T-helper 1 cell treated with Interleukin-12 subunit alpha and Interleukin-12 subunit beta and Interleukin-4 antibody, amounts not matched to agents 30 ng/mL and 1 ng/mL, for 36 hours (primary cell): ENCODE data around the gene IGFL4. TPM values are rescaled to one million over a fixed set of nuclear protein-coding genes. Genes with fewer than 3 reads are reported as not detected.

Experiments used
- intact Hi-C: fragments of 100-400 bp; cut with micrococcal nuclease; formaldehyde crosslinking; loops from one replicate; pipeline ENCODE4 v1.15.1; 2024
- total RNA-seq: library from RNA; stranded (reverse); gene quantifications from 2 replicates; pipeline ENCODE4 v1.2.3, GENCODE V29; 2022

The IGFL4 gene
- total RNA-seq, 1 donor from 2014 or later, result not detected

DNA sequence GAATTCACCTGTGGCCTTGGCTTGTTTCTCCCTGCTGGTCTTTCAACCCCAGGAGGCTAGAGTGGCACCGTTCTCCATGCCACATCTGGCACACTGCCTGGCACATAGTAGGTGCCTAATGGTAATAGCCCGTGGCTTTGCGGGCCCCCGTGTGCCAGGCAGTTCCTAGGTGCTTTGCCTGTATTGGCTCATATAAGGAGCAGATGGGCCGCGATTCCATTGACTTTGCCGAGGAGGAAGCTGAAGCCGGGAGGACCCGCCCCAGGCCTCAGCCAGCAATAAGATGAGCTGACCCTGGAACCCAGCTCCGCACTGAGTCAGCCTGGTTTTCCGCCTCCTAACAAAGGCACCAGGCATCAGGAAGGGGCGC, 18.8 kb downstream of the IGFL4 start:
- intact Hi-C loops, result no loop called here

DNA sequence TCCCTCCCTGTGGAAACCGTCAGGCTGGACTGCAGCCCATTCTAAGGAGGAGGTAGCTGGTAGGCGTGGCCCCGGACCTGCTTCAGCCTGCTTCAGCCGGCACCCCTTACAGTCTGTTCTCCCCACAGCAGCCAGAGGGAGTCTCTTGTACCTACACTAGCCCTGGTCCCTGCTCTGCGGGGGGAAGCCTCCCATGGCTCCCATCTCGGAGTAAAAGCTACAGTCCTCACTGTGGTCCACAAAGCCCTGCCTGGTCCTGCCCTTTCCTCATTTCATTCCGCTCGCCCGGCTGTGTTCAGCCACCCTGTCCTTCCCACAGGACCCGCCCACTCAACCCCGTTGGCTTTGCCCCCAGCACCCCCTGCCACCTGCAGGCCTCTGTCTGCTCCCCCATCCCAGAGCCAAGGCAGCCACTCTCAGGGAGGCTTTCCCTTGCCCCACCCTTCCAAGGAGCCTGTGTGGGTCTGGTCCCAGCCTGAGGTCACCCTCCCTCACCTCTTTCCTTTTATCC, 19.2 kb downstream of the IGFL4 start:
- intact Hi-C loops, result no loop called here

- intact Hi-C loops, result no loop called here
Measured at GRCh38 chr19:46020819-46021125, 20.0 kb downstream of the IGFL4 start.

GRCh38 chr19:46019270-46019669, 21.5 kb downstream of the IGFL4 start:
- intact Hi-C loops, result loop anchor here (5.0 kb wide), 1 partner anchor 247 kb away; no protein-coding TSS in a partner anchor

GRCh38 chr19:46018729-46019251, 22.0 kb downstream of the IGFL4 start:
- intact Hi-C loops, result loop anchor here (5.0 kb wide), 1 partner anchor 246 kb away; no protein-coding TSS in a partner anchor

GRCh38 chr19:46017874-46018675, 22.7 kb downstream of the IGFL4 start:
- intact Hi-C loops, result loop anchor here (2.0 to 5.0 kb wide), 5 partner anchors 91 to 329 kb away; partner anchors contain the start of genes PPP5C and SYMPK

GRCh38 chr19:46017095-46017429, 23.7 kb downstream of the IGFL4 start:
- intact Hi-C loops, result loop anchor here (2.0 to 5.0 kb wide), 5 partner anchors 90 to 330 kb away; partner anchors contain the start of genes PPP5C and SYMPK

DNA sequence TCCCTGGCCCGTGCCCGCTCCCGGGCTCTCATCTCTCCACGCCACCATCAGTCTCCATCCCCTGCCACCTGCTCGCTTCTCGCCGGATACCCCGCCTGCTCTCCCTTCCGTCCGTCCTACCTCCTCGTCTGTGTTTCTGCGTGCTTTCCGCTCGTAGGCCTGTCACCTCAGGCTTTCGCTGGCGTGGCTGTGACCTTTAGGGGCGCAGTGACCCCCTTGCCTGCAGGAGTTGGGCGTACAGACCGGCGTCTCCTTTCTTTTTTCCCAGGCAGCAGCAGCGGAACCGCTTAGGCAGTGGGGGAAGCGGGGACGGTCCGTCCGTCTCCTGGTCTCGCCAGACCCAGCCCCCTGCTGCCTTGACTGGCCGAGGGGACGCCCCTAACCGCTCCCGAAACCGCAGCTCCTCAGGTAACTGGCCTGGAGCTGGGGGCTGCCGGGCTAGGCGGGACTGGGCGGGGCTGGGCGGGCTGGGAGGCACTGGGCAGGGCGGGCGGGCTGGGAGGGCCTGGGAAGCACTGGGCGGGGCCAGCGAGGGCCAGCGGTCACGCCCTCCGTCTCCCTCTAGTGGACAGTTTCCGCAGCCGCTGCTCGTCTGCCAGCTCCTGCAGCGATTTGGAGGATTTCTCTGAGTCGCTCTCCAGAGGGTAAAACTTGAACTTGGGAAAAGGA, 24.2 kb downstream of the IGFL4 start:
- intact Hi-C loops, result loop anchor here (1.0 to 5.0 kb wide), 7 partner anchors 15 to 330 kb away; partner anchors contain the start of genes PPP5C and SYMPK

DNA sequence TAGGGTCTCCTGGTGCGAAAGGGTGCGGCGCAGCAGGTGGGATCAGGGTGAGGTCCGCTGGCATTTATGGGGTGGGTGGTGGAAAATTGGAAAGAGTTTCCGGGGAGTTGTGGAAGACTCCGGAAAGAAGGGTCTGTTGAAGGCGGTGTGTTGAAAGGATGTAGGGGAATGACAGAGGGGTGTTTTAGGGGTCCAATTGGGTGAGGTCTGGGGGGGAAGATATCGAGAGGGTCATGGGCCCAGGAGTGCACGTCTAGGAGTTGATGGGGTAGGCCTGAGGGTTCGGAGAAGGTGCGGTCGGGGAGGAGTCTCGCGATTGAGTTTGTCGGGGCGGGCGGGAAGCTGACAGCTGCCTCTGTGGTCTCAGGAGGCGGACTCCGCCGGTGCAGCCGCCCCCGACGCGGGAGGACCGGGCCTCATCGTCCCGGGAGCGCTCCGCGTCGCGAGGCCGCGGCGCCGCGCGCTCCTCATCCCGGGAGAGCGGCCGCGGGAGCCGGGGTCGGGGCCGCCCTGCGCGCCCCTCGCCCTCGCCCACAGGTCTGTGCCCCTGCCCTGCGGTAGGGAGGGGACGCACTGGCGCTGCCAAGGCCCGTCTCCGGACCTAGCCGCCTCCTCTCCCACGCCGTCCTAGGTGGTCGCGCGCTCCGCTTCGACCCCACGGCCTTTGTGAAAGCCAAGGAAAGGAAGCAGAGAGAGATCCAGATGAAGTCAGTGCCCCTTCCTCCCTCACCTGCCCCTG, 24.9 kb downstream of the IGFL4 start:
- intact Hi-C loops, result loop anchor here (1.0 to 5.0 kb wide), 8 partner anchors 15 to 331 kb away; partner anchors contain the start of genes CCDC61, PPP5C and SYMPK

GRCh38 chr19:46014941-46015686, 25.7 kb downstream of the IGFL4 start:
- intact Hi-C loops, result loop anchor here (1.0 to 5.0 kb wide), 2 partner anchors 20 to 243 kb away; partner anchors contain the start of gene CCDC61

DNA sequence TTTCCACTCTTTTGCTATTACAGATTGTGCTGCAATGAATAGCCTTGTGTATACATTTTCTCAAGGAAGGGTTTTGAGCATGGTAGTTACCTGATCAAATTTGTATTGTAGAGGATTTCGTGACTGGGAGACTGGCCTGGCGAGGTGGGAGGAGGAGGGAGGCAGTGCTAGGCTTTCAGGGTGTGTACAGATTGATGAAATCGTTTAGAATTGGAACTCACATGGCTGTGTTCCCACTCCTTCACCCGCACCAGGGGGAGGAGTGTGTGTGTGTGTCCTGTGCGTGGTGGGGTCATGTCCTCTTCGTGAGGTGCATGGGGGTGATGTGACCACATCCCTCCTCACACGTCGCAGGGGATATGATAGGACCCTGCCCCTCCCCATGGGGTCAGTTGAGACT, 26.3 kb downstream of the IGFL4 start:
- intact Hi-C loops, result no loop called here

DNA sequence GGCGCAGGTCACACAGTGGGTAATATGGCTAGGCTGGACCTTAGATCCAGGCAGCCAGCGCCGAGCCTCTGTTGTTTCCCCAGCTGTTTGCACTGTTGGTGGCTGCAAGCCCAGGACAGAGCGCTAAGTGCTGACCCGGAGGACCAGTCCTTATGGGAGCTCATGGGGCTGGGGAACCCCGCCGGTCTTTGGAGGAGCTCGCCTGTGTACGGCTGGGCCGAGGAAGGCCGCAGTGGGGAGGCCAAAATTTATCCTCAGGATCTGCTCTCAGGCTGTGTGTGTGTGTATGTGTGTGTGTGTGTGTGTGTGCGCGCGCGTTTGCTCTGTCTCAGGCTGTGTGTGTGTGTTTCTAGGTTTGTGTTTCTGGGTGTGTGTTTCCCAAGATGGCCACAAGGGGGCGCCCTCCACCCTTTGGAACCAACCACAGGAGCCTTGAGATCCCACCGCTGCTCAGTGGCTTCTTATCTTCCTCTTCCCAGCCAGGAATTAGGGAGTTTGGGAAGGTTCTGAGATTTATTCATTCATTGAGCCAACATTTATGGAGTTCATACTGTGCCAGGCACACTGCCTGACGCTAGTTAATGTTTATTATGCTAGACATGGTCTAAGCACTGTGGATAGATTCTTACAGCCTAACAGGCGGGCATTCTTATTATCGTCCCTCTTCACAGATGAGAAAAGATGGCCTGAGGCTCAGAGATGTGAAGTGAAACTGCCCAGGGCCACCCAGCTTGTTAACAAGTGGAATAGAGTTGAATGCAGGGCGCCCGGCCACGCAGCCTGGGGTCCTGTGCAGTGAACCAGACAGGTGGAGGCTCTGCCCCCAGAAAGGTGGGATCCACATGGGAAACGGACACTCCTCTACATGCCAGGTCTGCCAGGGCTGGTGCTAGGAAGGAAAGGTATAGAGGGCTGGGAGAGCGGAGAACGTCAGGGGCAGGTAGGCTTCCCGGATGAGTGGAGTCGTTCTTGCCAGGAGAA, 31.0 kb downstream of the IGFL4 start:
- intact Hi-C loops, result loop anchor here (1.0 kb wide), 1 partner anchor 255 kb away; no protein-coding TSS in a partner anchor

DNA sequence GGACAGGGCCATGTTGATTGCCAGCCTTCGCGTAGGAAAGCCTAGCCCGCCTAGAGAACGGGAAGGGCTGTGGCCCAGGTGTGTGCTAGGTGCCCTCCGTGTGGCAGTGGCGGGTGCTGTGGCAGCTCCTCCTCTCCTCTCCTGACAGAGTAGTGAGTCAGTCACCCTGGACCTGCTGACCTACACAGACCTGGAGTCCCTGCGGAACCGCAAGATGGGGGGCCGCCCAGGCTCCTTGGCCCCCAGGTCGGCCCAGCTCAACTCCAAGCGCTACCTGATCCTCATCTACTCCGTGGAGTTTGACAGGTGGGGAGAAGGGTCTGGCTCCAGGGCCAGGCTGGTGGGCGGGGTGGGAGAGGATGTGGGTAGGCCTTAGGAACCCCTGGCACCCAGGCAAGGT, 34.4 kb downstream of the IGFL4 start:
- intact Hi-C loops, result no loop called here

GRCh38 chr19:46002678-46003275, 38.0 kb downstream of the IGFL4 start:
- intact Hi-C loops, result no loop called here

DNA sequence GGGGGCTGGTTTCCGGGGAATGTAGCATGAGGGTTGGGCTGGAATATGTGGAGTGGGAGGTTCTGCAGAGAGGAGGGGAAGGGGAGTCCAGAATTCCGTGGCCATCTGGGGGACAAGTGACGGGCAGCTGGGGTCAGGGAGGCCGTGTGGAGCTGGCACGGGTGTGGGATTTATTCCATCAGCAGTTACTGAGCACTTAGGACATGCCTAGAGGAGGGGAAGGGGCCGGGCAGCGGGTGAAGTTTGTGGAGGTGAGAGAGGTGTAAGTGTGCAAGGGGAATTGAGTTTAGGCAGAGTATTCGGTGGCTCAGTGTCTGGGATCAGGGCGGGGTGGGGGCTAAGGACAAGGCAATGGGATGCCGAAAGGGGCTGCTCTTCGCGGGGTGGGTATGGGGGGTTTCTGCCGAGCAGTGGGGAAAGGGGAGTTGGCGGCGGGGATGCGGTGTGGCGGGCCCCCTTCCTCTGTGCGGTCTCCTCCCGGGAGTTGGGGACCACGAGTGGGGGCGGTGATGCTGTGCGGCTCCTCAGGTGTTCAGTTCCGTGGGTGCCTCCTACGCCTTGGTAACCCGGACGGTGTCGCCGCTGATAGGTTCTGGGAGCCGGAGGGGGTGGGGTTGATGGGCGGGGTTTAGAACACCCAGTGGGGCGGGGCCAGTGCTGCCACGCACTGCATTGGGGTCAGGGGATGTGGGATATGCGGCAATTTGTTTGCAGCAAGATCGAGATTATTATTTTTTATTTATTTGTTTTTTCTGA, 40.1 kb downstream of the IGFL4 start:
- intact Hi-C loops, result loop anchor here (1.0 kb wide), 1 partner anchor 16 kb away; no protein-coding TSS in a partner anchor

- intact Hi-C loops, result loop anchor here (5.0 to 10.0 kb wide), 2 partner anchors 502 to 715 kb away; partner anchors contain the start of genes PPM1N, PRKD2 and RTN2
Measured at GRCh38 chr19:45999653-46000121, 41.1 kb downstream of the IGFL4 start.

DNA sequence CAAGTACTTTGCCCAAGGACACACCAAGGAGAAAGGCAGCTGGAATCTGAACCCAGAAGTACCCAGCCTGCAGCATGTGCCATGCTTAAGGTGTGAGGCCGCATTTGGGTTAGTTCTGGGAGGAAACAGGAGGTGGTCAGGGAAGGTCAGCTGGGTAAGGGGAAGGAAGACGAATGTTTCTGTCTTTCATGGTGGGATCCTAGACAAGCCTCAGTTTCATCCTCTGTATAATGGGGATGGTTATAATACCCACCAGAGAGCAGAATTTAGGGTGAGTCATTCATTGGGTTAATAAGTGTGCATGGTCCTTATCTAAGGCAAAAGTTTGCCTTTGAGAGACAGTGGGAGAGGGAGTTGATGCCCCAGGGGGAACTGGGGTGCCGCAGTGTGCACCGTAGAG, 42.0 kb downstream of the IGFL4 start:
- intact Hi-C loops, result loop anchor here (5.0 to 10.0 kb wide), 2 partner anchors 502 to 716 kb away; partner anchors contain the start of genes PPM1N, PRKD2 and RTN2

GRCh38 chr19:45996933-45997332, 43.9 kb downstream of the IGFL4 start:
- intact Hi-C loops, result loop anchor here (5.0 to 10.0 kb wide), 2 partner anchors 500 to 718 kb away; partner anchors contain the start of genes PPM1N, PRKD2 and RTN2
